A549 treated with Hydrocortisone at 1 μM for 4 hours (cell line): ENCODE data around the gene COL11A1. TPM values are rescaled to one million over a fixed set of nuclear protein-coding genes. Genes with fewer than 3 reads are reported as not detected.

Experiments
- total RNA-seq: library from RNA; stranded (reverse); fragments of 200-300 nt; extraction: Qiagen RNA extraction; gene quantifications from 5 replicates; pipeline ENCODE4 v1.2.3, GENCODE V29; 2022

COL11A1 gene
- 1.1 to 3.0 TPM (median 2.6 TPM) in 5 replicates for total RNA-seq

GRCh38 chr1:103108376-103109150 is at the start of gene COL11A1:
Gene COL11A1 (minus strand): TSS chr1:103108522. CDS start chr1:103108178, 344 bp downstream.

